Measurements from ENCODE around the gene PARD3.

DNA sequence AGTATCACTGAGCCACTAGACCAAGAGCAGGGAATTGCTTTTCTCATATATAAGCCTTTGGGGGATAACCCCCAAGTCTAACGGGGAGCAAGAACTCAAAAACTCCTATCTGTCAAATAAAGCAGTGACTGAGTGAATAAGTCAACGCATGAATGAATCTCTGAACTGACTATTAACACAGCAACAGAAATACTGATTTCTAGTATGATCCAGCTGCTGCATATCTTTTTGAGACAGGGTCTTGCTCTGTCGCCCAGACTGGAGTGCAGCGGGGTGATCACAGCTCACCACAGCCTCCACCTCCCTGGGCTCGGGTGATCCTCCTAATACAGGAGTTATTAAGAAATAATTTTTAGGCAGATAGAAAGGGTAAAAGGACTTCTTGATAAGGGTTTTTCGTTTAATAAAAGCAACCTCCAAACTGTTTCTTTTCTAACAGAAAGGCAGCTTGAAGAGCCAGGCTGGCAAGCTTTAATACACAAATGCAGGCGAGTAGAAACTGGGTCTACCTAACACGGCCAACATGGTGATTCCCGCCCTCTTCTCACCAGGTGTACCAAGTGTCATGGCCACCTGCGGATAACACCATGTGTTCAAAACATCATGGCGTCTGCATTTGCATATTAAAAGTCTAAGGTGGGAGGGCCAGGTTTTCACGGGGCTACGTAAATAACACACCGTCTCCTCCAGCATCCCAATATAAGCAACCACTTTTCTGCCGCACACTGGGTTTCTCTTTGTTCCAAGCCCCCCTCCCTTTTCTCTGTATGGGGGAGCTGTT lies 631.9 kb downstream of the PARD3 start:
- TF ChIP-seq, protein P1, sequence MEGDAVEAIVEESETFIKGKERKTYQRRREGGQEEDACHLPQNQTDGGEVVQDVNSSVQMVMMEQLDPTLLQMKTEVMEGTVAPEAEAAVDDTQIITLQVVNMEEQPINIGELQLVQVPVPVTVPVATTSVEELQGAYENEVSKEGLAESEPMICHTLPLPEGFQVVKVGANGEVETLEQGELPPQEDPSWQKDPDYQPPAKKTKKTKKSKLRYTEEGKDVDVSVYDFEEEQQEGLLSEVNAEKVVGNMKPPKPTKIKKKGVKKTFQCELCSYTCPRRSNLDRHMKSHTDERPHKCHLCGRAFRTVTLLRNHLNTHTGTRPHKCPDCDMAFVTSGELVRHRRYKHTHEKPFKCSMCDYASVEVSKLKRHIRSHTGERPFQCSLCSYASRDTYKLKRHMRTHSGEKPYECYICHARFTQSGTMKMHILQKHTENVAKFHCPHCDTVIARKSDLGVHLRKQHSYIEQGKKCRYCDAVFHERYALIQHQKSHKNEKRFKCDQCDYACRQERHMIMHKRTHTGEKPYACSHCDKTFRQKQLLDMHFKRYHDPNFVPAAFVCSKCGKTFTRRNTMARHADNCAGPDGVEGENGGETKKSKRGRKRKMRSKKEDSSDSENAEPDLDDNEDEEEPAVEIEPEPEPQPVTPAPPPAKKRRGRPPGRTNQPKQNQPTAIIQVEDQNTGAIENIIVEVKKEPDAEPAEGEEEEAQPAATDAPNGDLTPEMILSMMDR (IDR thresholded peaks at IDR 0.05 in 2 of 3, conservative IDR thresholded peaks at IDR 0.05 in 1 of 3; ENCODE audit: control insufficient read depth in 2 of 3, extremely low read depth in 1 of 3, insufficient read depth in 1 of 3, low read depth in 3 of 3, low read length in 3 of 3), result no peak
- TF ChIP-seq, protein P2, sequence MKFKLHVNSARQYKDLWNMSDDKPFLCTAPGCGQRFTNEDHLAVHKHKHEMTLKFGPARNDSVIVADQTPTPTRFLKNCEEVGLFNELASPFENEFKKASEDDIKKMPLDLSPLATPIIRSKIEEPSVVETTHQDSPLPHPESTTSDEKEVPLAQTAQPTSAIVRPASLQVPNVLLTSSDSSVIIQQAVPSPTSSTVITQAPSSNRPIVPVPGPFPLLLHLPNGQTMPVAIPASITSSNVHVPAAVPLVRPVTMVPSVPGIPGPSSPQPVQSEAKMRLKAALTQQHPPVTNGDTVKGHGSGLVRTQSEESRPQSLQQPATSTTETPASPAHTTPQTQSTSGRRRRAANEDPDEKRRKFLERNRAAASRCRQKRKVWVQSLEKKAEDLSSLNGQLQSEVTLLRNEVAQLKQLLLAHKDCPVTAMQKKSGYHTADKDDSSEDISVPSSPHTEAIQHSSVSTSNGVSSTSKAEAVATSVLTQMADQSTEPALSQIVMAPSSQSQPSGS (IDR thresholded peaks at IDR 0.05; ENCODE audit: low read length), result no peak
- TF ChIP-seq MAX (IDR thresholded peaks at IDR 0.05; ENCODE audit: low read depth, low read length) (no peak), CEBPB (IDR thresholded peaks at IDR 0.05; ENCODE audit: borderline replicate concordance in 1 of 2, low read depth in 2 of 2, low read length in 2 of 2) (no peak), CREM (IDR thresholded peaks at IDR 0.05; ENCODE audit: low read depth) (no peak), RELA (IDR thresholded peaks at IDR 0.05; ENCODE audit: borderline replicate concordance, partially characterized antibody) (no peak)
- TF ChIP-seq, protein P3, sequence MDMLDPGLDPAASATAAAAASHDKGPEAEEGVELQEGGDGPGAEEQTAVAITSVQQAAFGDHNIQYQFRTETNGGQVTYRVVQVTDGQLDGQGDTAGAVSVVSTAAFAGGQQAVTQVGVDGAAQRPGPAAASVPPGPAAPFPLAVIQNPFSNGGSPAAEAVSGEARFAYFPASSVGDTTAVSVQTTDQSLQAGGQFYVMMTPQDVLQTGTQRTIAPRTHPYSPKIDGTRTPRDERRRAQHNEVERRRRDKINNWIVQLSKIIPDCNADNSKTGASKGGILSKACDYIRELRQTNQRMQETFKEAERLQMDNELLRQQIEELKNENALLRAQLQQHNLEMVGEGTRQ (IDR thresholded peaks at IDR 0.05; ENCODE audit: borderline replicate concordance, low read depth, low read length), result no peak

All from GM12878 (cell line).